GM19035 (cell line): ENCODE results near the gene DHCR24.

Experiments
- ATAC-seq: cut with Tn5 transposase; IDR thresholded peaks from one replicate; pipeline ENCODE4 v1.9.1; 2021; ENCODE audit not compliant: unreplicated experiment

The DHCR24 gene

GRCh38 chr1:54804471-54805132 is 82.4 kb downstream of the DHCR24 start:
- no peak for ATAC-seq

- no peak for ATAC-seq
Measured at GRCh38 chr1:54803761-54804470, 83.1 kb downstream of the DHCR24 start.

- peak; percentile 78 for ATAC-seq
Measured at GRCh38 chr1:54800899-54801759, 85.9 kb downstream of the DHCR24 start, which contains the start of gene TTC22. TSS of gene TTC22 (minus strand) at chr1:54801323. CDS start at chr1:54801163, 160 bp downstream.

GRCh38 chr1:54800041-54800898 is 86.7 kb downstream of the DHCR24 start:
- ATAC-seq: no peak
